HG02642 (cell line): ENCODE data around the gene SLC25A29.

Experiments
- ATAC-seq: cut with Tn5 transposase; IDR thresholded peaks from one replicate; pipeline ENCODE4 v1.9.1; 2021; ENCODE audit warnings: mild to moderate bottlenecking; ENCODE audit not compliant: unreplicated experiment, poor library complexity

SLC25A29 gene

GRCh38 chr14:100246809-100247428, 59.3 kb downstream of the SLC25A29 start:
- no peak for ATAC-seq

GRCh38 chr14:100243020-100243419, 63.2 kb downstream of the SLC25A29 start:
- ATAC-seq, result no peak

GRCh38 chr14:100241279-100241678, 65.0 kb downstream of the SLC25A29 start:
- no peak for ATAC-seq
